K562 (cell line): Measurements from ENCODE around the gene RRAS. TPM values are rescaled to one million over a fixed set of nuclear protein-coding genes. Genes with fewer than 3 reads are reported as not detected.
A peak's percentile ranks its signal among the peaks of the same experiment; 100 is the strongest.

Source experiments
- ATF6 ChIP-seq: sonication (generic); formaldehyde crosslinking; IDR thresholded peaks from 2 replicates; pipeline ENCODE4 v1.4.0; 2020; ENCODE audit warnings: mild to moderate bottlenecking, missing genetic modification reagents
- CREM ChIP-seq: IDR thresholded peaks from 2 replicates; pipeline ENCODE4 v1.6.1; 2014; ENCODE audit warnings: antibody characterized with exemption, low read depth
- E2F3 ChIP-seq: fragments of 250-450 bp; sonication (Bioruptor Pico); IDR thresholded peaks from 2 replicates; pipeline ENCODE4 v1.4.0; 2020; ENCODE audit warnings: mild to moderate bottlenecking
- MGA ChIP-seq: fragments of 450-650 bp; IDR thresholded peaks from 2 replicates; pipeline ENCODE4 v1.6.1; 2016; ENCODE audit warnings: mild to moderate bottlenecking, moderate library complexity
- NCOA1 ChIP-seq: fragments of 450-650 bp; IDR thresholded peaks from 2 replicates; pipeline ENCODE4 v1.6.1; 2016; ENCODE audit warnings: low read depth
- OTX1 ChIP-seq: fragments of 450-650 bp; formaldehyde crosslinking; IDR thresholded peaks from 2 replicates; pipeline ENCODE4 v1.4.0; 2022; ENCODE audit warnings: mild to moderate bottlenecking
- PHF8 ChIP-seq: fragments of 200-600 bp; sonication (generic); IDR thresholded peaks from 2 replicates; pipeline ENCODE4 v1.6.1; 2012; ENCODE audit warnings: mixed run types, mild to moderate bottlenecking, inconsistent platforms, low read length, moderate library complexity, borderline replicate concordance
- SP2 ChIP-seq: IDR thresholded peaks from 2 replicates; pipeline ENCODE4 v1.6.1; 2011; ENCODE audit warnings: mild to moderate bottlenecking, low read depth, low read length, moderate library complexity; ENCODE audit not compliant: poor library complexity, severe bottlenecking; ENCODE audit errors: extremely low read depth
- USF1 ChIP-seq: sonication (generic); formaldehyde crosslinking; IDR thresholded peaks from 2 replicates; pipeline ENCODE4 v1.9.0; 2022; ENCODE audit warnings: mild to moderate bottlenecking, missing genetic modification reagents
- polyA plus RNA-seq, 8 experiments: library from polyadenylated mRNA; depleted of rRNA in 4 of 8; stranded (reverse) in 5 of 8; unstranded in 3 of 8; fragments of >200 nt; fragmentation: Nextera tagmentation in 2 of 8; fragmentation: Illumina TruSeq in 1 of 8; extraction: Ambion mirVana in 2 of 8; extraction: Trizol in 1 of 8; gene quantifications; 2 replicates each; pipeline versions ENCODE4 v1.2.1 to v1.2.3, GENCODE V29; 2011 to 2014; ENCODE audit warnings: inconsistent platforms in 1 of 8, missing spikeins in 1 of 8
- total RNA-seq, 7 experiments: library from RNA; depleted of rRNA in 6 of 7; stranded (reverse); fragments of >200 nt in 6 of 7; fragmentation: Illumina TruSeq in 2 of 7; extraction: Trizol in 2 of 7; gene quantifications; 2 replicates each; pipeline versions ENCODE4 v1.2.1 to v1.2.3, GENCODE V29; 2011 to 2021; ENCODE audit warnings: low replicate concordance in 1 of 7
- TF ChIP-seq, protein P1 (sequence below): fragments of 250-450 bp; sonication (Bioruptor Pico); IDR thresholded peaks from 2 replicates; pipeline ENCODE4 v1.8.0; 2021; ENCODE audit warnings: moderate library complexity, mild to moderate bottlenecking, inconsistent platforms

Gene RRAS
- total and polyA plus RNA-seq, 9 of the 15 experiments (the other 6 are each of a cell fraction or from before 2014, with no cell fraction given) = 0.70 to 17.3 (median 8.2) TPM

DNA sequence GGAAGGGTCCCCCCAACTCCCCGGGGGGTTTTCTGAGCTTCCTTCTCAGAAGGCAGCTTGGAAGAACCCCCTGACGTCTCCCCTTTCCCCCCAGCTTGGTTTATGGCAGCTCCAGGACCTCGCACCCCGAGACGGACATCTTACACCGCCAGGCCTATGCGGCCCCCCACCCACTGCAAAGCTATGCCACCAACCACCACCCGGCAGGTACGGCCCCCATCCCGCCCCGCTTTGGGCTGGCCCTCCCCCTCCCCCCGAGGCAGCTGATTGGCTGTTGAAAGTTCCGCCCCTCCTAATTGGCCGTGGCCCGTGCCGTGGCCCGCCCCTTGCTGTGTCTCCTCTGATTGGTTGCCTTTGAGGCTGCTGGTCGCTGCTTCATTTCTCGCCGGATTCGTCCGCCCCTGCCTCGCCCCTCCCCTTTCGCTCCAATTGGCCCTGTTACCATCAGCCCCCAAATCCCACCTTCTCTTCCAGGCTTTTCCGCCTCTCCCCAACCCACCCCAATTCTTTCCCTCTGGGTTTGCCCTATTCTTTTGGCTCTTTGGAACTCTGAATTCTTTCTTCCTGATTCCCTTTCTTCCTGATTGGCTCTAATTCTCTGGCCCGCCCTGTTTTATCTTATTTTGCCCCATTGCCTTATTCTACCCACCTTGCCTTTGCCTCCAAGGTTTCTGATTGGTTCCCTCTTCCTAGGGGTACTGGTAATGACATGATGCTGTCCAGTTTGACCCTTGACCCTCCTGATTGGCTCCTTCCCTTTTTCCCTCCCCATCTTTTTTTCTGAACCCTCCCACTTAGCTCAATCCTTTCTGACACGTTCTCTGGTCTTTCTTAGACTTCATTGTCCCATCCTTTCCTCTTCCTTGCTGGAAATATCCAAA is 46.5 kb downstream of the RRAS start (continued):
- TF ChIP-seq PHF8 = peak; percentile 20; the same call in 1 of the 2 replicates
- TF ChIP-seq NCOA1 = peak; percentile 53; the same call in 1 of the 2 replicates
- TF ChIP-seq, protein P1, sequence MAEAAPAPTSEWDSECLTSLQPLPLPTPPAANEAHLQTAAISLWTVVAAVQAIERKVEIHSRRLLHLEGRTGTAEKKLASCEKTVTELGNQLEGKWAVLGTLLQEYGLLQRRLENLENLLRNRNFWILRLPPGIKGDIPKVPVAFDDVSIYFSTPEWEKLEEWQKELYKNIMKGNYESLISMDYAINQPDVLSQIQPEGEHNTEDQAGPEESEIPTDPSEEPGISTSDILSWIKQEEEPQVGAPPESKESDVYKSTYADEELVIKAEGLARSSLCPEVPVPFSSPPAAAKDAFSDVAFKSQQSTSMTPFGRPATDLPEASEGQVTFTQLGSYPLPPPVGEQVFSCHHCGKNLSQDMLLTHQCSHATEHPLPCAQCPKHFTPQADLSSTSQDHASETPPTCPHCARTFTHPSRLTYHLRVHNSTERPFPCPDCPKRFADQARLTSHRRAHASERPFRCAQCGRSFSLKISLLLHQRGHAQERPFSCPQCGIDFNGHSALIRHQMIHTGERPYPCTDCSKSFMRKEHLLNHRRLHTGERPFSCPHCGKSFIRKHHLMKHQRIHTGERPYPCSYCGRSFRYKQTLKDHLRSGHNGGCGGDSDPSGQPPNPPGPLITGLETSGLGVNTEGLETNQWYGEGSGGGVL (CRISPR knock-in tag) = no peak
- TF ChIP-seq ATF6 (CRISPR knock-in tag) = no peak
- TF ChIP-seq MGA = no peak
- no peak for TF ChIP-seq E2F3 (CRISPR knock-in tag)
- peak; percentile 55; the same call in 1 of the 2 replicates for TF ChIP-seq USF1
- TF ChIP-seq CREM = peak; percentile 58
- TF ChIP-seq OTX1 (CRISPR knock-in tag) = peak; percentile 42; the same call in 1 of the 2 replicates
- TF ChIP-seq SP2 = peak; percentile 76
